ENCODE results near the gene DVL1. TPM values are rescaled to one million over a fixed set of nuclear protein-coding genes. Genes with fewer than 3 reads are reported as not detected.

Gene DVL1
- total RNA-seq, 2 experiments from 2014 or later: 35.5 to 37.4 TPM

- DNase-seq (no peak), ATAC-seq (ENCODE audit: low read depth) (no peak)
- POLR2A ChIA-PET: interaction anchor here (0.5 kb wide), 1 partner anchor 419 kb away, joined by 4 read pairs; no protein-coding TSS in a partner anchor
- no peaks in the 10 kb centered on the region for H3K9me3 Mint-ChIP-seq
- no peak overlapping the region for H3K4me3 Mint-ChIP-seq
- no peak overlapping the region for H3K27ac Mint-ChIP-seq
- no peaks in the 10 kb centered on the region for H3K27me3 Mint-ChIP-seq
- peaks cover 8% of the 10 kb centered on the region for H3K4me1 Mint-ChIP-seq
- no peaks in the 10 kb centered on the region for H3K36me3 Mint-ChIP-seq
These were observed 21.0 kb downstream of the DVL1 start for GRCh38 chr1:1328254-1328653.

GRCh38 chr1:1327291-1327690 lies 21.9 kb downstream of the DVL1 start:
- Mint-ChIP-seq H3K27ac (no peak overlapping the region), H3K27me3 (no peaks in the 10 kb centered on the region), H3K36me3 (no peaks in the 10 kb centered on the region), H3K9me3 (no peaks in the 10 kb centered on the region), H3K4me3 (no peak overlapping the region), H3K4me1 (peaks cover 11% of the 10 kb centered on the region)
- DNase-seq: no peak
- ATAC-seq (ENCODE audit: low read depth): no peak
- POLR2A ChIA-PET: no interaction called here

- H3K4me3 Mint-ChIP-seq: peak overlapping the region; percentile 76
- ATAC-seq (ENCODE audit: low read depth): no peak
- no peaks in the 10 kb centered on the region for H3K36me3 Mint-ChIP-seq
- DNase-seq: no peak
- POLR2A ChIA-PET: interaction anchor here (1.1 to 1.3 kb wide), 2 partner anchors 12 to 49 kb away, joined by 3 read pairs; partner anchors contain the start of gene AURKAIP1
- no peaks in the 10 kb centered on the region for H3K27me3 Mint-ChIP-seq
- H3K4me1 Mint-ChIP-seq: peaks cover 15% of the 10 kb centered on the region
- H3K27ac Mint-ChIP-seq: peak overlapping the region; percentile 80
- H3K9me3 Mint-ChIP-seq: no peaks in the 10 kb centered on the region
These were observed 23.1 kb downstream of the DVL1 start for GRCh38 chr1:1326075-1326605.

GRCh38 chr1:1325288-1326074 lies 23.7 kb downstream of the DVL1 start:
- DNase-seq (no peak), ATAC-seq (ENCODE audit: low read depth) (no peak)
- H3K9me3 Mint-ChIP-seq: no peaks in the 10 kb centered on the region
- peak overlapping the region; percentile 80 for H3K27ac Mint-ChIP-seq
- peak overlapping the region; percentile 76 for H3K4me3 Mint-ChIP-seq
- no peaks in the 10 kb centered on the region for H3K36me3 Mint-ChIP-seq
- POLR2A ChIA-PET: interaction anchor here (0.8 to 1.3 kb wide), 4 partner anchors 11 to 74 kb away, joined by 3 read pairs; partner anchors contain the start of genes AURKAIP1, CCNL2 and UBE2J2
- no peaks in the 10 kb centered on the region for H3K27me3 Mint-ChIP-seq
- peaks cover 15% of the 10 kb centered on the region for H3K4me1 Mint-ChIP-seq

GRCh38 chr1:1324524-1325287 lies 24.5 kb downstream of the DVL1 start, which contains the start of the genes CPTP and INTS11:
Gene CPTP, plus strand, starts transcription at chr1:1324802. Its CDS starts 2,109 bp downstream, at chr1:1326911.
Gene INTS11, minus strand, starts transcription at chr1:1324660. Its CDS starts 52 bp downstream, at chr1:1324608.
- H3K27me3 Mint-ChIP-seq: no peaks in the 10 kb centered on the region
- ATAC-seq (ENCODE audit: low read depth) (peak; percentile 85), DNase-seq (peak; percentile 97)
- H3K9me3 Mint-ChIP-seq: no peaks in the 10 kb centered on the region
- H3K4me3 Mint-ChIP-seq: peak within 1 kb of the TSS; percentile 93
- peaks cover 1% of the 10 kb centered on the region for H3K36me3 Mint-ChIP-seq
- POLR2A ChIA-PET: interaction anchor here (0.8 to 1.3 kb wide), 4 partner anchors 11 to 74 kb away, joined by 3 read pairs; partner anchors contain the start of genes AURKAIP1, CCNL2 and UBE2J2
- H3K27ac Mint-ChIP-seq: peak within 1 kb of the TSS; percentile 95
- H3K4me1 Mint-ChIP-seq: peaks cover 15% of the 10 kb centered on the region

- peaks cover 15% of the 10 kb centered on the region for H3K4me1 Mint-ChIP-seq
- no peaks in the 10 kb centered on the region for H3K27me3 Mint-ChIP-seq
- no peaks in the 10 kb centered on the region for H3K9me3 Mint-ChIP-seq
- POLR2A ChIA-PET: no interaction called here
- H3K36me3 Mint-ChIP-seq: peaks cover 5% of the 10 kb centered on the region
- peak; percentile 33 for ATAC-seq (ENCODE audit: low read depth)
- peak overlapping the region; percentile 65 for H3K27ac Mint-ChIP-seq
- H3K4me3 Mint-ChIP-seq: peak overlapping the region; percentile 93
- no peak for DNase-seq
These were observed 25.1 kb downstream of the DVL1 start for GRCh38 chr1:1324084-1324523.

- H3K36me3 Mint-ChIP-seq: peaks cover 6% of the 10 kb centered on the region
- no peak for DNase-seq
- peaks cover 15% of the 10 kb centered on the region for H3K4me1 Mint-ChIP-seq
- peak overlapping the region; percentile 94 for H3K27ac Mint-ChIP-seq
- POLR2A ChIA-PET: no interaction called here
- no peaks in the 10 kb centered on the region for H3K27me3 Mint-ChIP-seq
- H3K9me3 Mint-ChIP-seq: no peaks in the 10 kb centered on the region
- no peak for ATAC-seq (ENCODE audit: low read depth)
- H3K4me3 Mint-ChIP-seq: peak overlapping the region; percentile 93
These were observed 26.3 kb downstream of the DVL1 start for GRCh38 chr1:1322952-1323351.

GRCh38 chr1:1322418-1322817 lies 26.8 kb downstream of the DVL1 start:
- ATAC-seq (ENCODE audit: low read depth) (no peak), DNase-seq (no peak)
- Mint-ChIP-seq H3K36me3 (peaks cover 6% of the 10 kb centered on the region), H3K4me1 (peaks cover 15% of the 10 kb centered on the region), H3K4me3 (peak overlapping the region; percentile 31), H3K27ac (peak overlapping the region; percentile 56), H3K27me3 (no peaks in the 10 kb centered on the region), H3K9me3 (no peaks in the 10 kb centered on the region)
- POLR2A ChIA-PET: no interaction called here

GRCh38 chr1:1321477-1321876 lies 27.7 kb downstream of the DVL1 start:
- no peak for DNase-seq
- peaks cover 17% of the 10 kb centered on the region for H3K4me1 Mint-ChIP-seq
- no peak overlapping the region for H3K27ac Mint-ChIP-seq
- H3K27me3 Mint-ChIP-seq: no peaks in the 10 kb centered on the region
- no peaks in the 10 kb centered on the region for H3K9me3 Mint-ChIP-seq
- ATAC-seq (ENCODE audit: low read depth): no peak
- H3K4me3 Mint-ChIP-seq: no peak overlapping the region
- POLR2A ChIA-PET: interaction anchor here (1.3 kb wide), 1 partner anchor 48 kb away, joined by 3 read pairs; no protein-coding TSS in a partner anchor
- H3K36me3 Mint-ChIP-seq: peaks cover 8% of the 10 kb centered on the region

GRCh38 chr1:1320666-1321448 lies 28.4 kb downstream of the DVL1 start:
- Mint-ChIP-seq H3K36me3 (peaks cover 8% of the 10 kb centered on the region), H3K4me3 (no peak overlapping the region), H3K27ac (no peak overlapping the region), H3K4me1 (peaks cover 13% of the 10 kb centered on the region), H3K9me3 (no peaks in the 10 kb centered on the region), H3K27me3 (no peaks in the 10 kb centered on the region)
- POLR2A ChIA-PET: interaction anchor here (0.6 to 1.3 kb wide), 4 partner anchors 9 to 48 kb away, joined by 3 to 4 read pairs (median 3); no protein-coding TSS in a partner anchor
- ATAC-seq (ENCODE audit: low read depth): no peak
- DNase-seq: no peak

- Mint-ChIP-seq H3K27me3 (no peaks in the 10 kb centered on the region), H3K36me3 (peaks cover 11% of the 10 kb centered on the region), H3K27ac (no peak overlapping the region), H3K4me1 (peaks cover 13% of the 10 kb centered on the region), H3K4me3 (no peak overlapping the region), H3K9me3 (no peaks in the 10 kb centered on the region)
- ATAC-seq (ENCODE audit: low read depth): no peak
- POLR2A ChIA-PET: no interaction called here
- no peak for DNase-seq
These were observed 29.6 kb downstream of the DVL1 start for GRCh38 chr1:1319646-1319941.

- H3K27ac Mint-ChIP-seq: no peak overlapping the region
These were observed 30.2 kb downstream of the DVL1 start for GRCh38 chr1:1318777-1319645.

More at GRCh38 chr1:1318777-1319645, 30.2 kb downstream of the DVL1 start:
- no peaks in the 10 kb centered on the region for H3K27me3 Mint-ChIP-seq
- no peak overlapping the region for H3K4me3 Mint-ChIP-seq
- DNase-seq (no peak), ATAC-seq (ENCODE audit: low read depth) (no peak)
- POLR2A ChIA-PET: no interaction called here
- peaks cover 11% of the 10 kb centered on the region for H3K36me3 Mint-ChIP-seq
- H3K4me1 Mint-ChIP-seq: peaks cover 13% of the 10 kb centered on the region
- no peaks in the 10 kb centered on the region for H3K9me3 Mint-ChIP-seq
